Tibial artery (tissue), 4 donors: ENCODE measurements around the gene TRIM54.

Experiments
- DNase-seq, 2 donors: peaks; one replicate each; pipeline ENCODE4 v3.0.0-alpha.2; 2019
- H3K27ac ChIP-seq, 2 donors: fragments of 200-600 bp; sonication (generic) in 1 of 2; 1 replicate in 1 of 2; 2 replicates in 1 of 2; pipeline ENCODE4 v1.5.1; 2018 to 2019; ENCODE audit warnings: mild to moderate bottlenecking in 1 of 2
- H3K27me3 ChIP-seq, 2 donors: fragments of 200-600 bp; sonication (generic) in 1 of 2; one replicate each; pipeline versions ENCODE4 v1.5.1 to v1.6.0; 2016 to 2019
- H3K36me3 ChIP-seq, 3 donors: fragments of 200-600 bp; sonication (generic) in 2 of 3; one replicate each; pipeline ENCODE4 v1.5.1; 2016 to 2019; ENCODE audit warnings: mild to moderate bottlenecking in 2 of 3
- H3K4me1 ChIP-seq, 4 donors: fragments of 200-600 bp; sonication (generic) in 2 of 4; 1 replicate in 3 of 4; 2 replicates in 1 of 4; pipeline ENCODE4 v1.5.1; 2016 to 2019
- H3K4me3 ChIP-seq, 2 donors: fragments of 200-600 bp; sonication (generic) in 1 of 2; 1 replicate in 1 of 2; 2 replicates in 1 of 2; pipeline ENCODE4 v1.5.1; 2018 to 2019; ENCODE audit warnings: mild to moderate bottlenecking in 2 of 2
- H3K9me3 ChIP-seq, 3 donors: fragments of 200-600 bp; sonication (generic) in 1 of 3; one replicate each; pipeline ENCODE4 v1.5.1; 2016 to 2019
- intact Hi-C: fragments of 100-400 bp; cut with DNase I; formaldehyde crosslinking; loops from one replicate; pipeline ENCODE4 v1.15.0; 2023; ENCODE audit warnings: low total_unique reads
- TF ChIP-seq, protein P1 (sequence below), 2 experiments: fragments of 200-600 bp in 1 of 2; fragments of 450-650 bp in 1 of 2; IDR thresholded peaks; one replicate each; pipeline ENCODE4 v1.5.1; 2017 to 2019; ENCODE audit warnings: antibody characterized with exemption in 2 of 2, mild to moderate bottlenecking in 1 of 2, moderate library complexity in 1 of 2

TRIM54 gene

DNA sequence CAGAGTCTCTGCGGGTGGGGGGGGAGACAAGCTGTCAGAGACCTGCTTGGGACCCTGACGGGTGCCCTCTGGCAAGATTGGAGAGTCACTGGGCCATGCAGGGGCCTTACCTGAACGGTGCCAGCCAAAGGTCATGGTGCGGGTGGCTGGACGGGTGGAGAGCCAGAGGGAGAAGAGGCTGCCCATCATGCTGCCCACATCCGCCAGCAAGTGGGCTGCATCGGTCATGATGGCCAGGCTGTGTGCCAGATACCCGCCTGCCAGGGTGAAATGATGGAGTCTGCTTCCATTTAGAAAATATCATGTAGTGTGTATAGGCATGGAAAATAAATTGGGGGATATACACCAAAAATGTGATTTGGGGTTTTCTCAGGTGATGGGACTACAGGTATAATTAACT is 24.2 kb upstream of the TRIM54 start:
- Histone ChIP-seq H3K27me3 (peaks cover 0 to 59% of the 10 kb centered on the region in 2 donors), H3K4me3 (no peak overlapping the region), H3K27ac (no peak overlapping the region), H3K4me1 (peaks cover 0 to 29% (median 14%) of the 10 kb centered on the region in 4 donors), H3K36me3 (no peaks in the 10 kb centered on the region), H3K9me3 (no peaks in the 10 kb centered on the region)
- no peak for DNase-seq
- intact Hi-C loops: no loop called here
- TF ChIP-seq, protein P1, sequence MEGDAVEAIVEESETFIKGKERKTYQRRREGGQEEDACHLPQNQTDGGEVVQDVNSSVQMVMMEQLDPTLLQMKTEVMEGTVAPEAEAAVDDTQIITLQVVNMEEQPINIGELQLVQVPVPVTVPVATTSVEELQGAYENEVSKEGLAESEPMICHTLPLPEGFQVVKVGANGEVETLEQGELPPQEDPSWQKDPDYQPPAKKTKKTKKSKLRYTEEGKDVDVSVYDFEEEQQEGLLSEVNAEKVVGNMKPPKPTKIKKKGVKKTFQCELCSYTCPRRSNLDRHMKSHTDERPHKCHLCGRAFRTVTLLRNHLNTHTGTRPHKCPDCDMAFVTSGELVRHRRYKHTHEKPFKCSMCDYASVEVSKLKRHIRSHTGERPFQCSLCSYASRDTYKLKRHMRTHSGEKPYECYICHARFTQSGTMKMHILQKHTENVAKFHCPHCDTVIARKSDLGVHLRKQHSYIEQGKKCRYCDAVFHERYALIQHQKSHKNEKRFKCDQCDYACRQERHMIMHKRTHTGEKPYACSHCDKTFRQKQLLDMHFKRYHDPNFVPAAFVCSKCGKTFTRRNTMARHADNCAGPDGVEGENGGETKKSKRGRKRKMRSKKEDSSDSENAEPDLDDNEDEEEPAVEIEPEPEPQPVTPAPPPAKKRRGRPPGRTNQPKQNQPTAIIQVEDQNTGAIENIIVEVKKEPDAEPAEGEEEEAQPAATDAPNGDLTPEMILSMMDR (IDR thresholded peaks at IDR 0.05): no peak

DNA sequence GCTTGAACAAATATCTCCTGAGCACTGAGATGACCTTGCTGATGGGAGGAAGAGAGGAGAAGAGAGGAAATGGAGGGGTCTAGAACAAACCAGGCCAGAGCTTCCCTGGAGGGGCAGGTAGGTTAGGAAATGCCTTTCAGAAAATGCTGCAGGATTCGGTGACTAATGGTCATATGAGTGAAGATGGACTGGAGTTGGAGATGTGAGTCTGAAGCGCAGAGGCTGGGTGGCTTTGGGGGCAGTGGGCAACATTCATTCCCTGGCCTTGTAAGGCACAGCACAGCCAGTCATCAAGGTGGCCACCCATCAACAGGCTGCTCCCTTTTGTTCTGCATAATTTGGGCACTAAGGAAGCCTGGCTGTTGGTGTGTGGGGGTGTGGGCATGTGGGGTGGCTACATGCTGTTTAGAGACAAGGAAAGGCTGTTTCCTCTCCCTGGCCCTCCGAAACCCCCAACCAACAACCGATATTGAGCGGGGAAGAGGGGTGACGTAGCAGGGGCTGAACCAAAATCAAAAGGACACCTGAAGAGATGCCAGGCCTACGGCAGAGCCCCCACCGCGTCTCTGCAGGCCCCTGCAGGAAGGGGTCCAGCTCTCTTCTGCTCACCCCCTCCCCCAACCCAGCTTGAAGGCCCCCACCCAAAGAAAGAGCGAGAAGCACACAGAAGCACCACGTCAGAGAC is 20.8 kb upstream of the TRIM54 start:
- H3K4me1 ChIP-seq: peaks cover 0 to 38% (median 36%) of the 10 kb centered on the region in 4 donors
- TF ChIP-seq, protein P1 (IDR thresholded peaks at IDR 0.05): no peak
- H3K27me3 ChIP-seq: peaks cover 0 to 92% of the 10 kb centered on the region in 2 donors
- H3K36me3 ChIP-seq: no peaks in the 10 kb centered on the region
- no peak for DNase-seq
- intact Hi-C loops: no loop called here
- H3K27ac ChIP-seq: no peak overlapping the region
- H3K4me3 ChIP-seq: peak overlapping the region; percentile 46 to 48
- no peaks in the 10 kb centered on the region for H3K9me3 ChIP-seq

DNA sequence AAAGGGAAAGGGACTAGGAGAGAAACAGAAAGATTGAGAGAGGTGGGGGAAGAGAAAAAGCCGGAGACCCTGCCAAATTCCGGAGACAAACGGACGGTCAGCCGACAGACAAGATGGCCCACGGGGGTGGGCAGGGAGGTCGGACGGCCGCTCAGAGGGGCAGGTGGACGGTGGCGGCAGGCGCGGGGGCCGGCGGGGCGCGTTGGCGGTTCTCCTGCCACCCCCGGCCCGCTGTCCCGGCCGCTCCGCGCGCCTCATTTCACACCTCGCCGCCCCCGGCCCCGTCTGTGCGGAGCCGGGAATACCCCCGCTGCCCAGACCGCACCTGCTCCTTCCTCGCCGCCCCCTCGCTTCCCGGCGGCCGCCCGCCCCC is 20.3 kb upstream of the TRIM54 start:
- H3K36me3 ChIP-seq: no peaks in the 10 kb centered on the region
- peaks cover 0 to 38% (median 36%) of the 10 kb centered on the region in 4 donors for H3K4me1 ChIP-seq
- intact Hi-C loops: no loop called here
- no peak for DNase-seq
- peak overlapping the region; percentile 46 to 48 for H3K4me3 ChIP-seq
- H3K9me3 ChIP-seq: no peaks in the 10 kb centered on the region
- H3K27ac ChIP-seq: no peak overlapping the region
- TF ChIP-seq, protein P1 (IDR thresholded peaks at IDR 0.05): no peak
- peaks cover 0 to 96% of the 10 kb centered on the region in 2 donors for H3K27me3 ChIP-seq

DNA sequence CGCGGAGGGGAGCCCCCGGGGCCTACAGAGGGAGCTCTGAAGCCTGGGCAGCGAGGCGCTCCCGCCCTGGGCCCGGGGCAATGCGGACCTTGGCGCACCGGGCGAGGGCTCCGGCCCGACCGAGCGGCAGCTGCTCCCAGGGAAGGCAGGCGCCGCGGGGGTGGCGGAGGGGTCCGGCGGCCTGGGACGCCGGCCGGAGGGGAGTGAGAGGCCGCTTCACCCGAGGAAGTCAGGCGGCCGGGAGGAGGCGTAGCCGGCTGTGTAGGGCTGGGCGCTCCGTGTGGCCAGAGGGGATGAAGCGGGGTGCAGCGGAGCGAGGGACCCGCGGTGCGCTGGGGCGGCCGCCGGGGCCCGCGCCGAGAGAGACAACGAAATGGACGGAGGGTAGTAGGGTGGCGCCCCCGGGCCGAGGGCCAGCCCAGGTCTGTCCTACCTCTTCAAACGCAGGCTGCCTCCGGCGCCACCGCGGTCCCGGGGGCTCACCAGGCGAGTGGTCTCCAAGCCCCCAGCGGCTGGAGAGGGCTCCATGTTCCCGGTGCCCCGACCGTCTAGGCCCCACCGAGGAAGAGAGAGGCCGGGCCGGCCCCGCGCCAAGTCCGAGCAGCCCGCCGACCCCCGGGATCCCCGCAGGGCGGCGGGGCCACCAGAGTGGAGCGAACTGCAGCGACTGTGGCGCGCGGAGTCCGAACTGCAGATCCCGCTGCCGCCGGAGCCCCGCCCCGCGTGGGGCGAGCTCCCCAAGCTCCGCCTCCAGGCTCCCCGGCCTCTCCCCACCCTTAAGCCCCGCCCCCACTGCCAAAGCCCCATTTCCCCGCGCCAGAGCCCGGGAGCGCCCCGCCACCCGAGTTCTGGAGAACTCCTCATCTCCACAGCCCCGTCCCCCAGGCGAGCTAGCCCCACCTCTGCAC is 19.6 kb upstream of the TRIM54 start, which contains the start of gene SLC30A3:
Gene SLC30A3, minus strand, starts transcription at position 669 of the 908 bp plus-strand sequence. Its CDS starts 141 bp downstream, at position 528.
- TF ChIP-seq, protein P1 (IDR thresholded peaks at IDR 0.05): no peak
- Histone ChIP-seq H3K27me3 (peaks cover 0 to 97% of the 10 kb centered on the region in 2 donors), H3K27ac (no peak within 1 kb of the TSS), H3K4me1 (peaks cover 0 to 38% (median 36%) of the 10 kb centered on the region in 4 donors), H3K9me3 (no peaks in the 10 kb centered on the region), H3K4me3 (peak within 1 kb of the TSS; percentile 46 to 48), H3K36me3 (no peaks in the 10 kb centered on the region)
- DNase-seq: peak; percentile 57 to 70
- intact Hi-C loops: no loop called here

DNA sequence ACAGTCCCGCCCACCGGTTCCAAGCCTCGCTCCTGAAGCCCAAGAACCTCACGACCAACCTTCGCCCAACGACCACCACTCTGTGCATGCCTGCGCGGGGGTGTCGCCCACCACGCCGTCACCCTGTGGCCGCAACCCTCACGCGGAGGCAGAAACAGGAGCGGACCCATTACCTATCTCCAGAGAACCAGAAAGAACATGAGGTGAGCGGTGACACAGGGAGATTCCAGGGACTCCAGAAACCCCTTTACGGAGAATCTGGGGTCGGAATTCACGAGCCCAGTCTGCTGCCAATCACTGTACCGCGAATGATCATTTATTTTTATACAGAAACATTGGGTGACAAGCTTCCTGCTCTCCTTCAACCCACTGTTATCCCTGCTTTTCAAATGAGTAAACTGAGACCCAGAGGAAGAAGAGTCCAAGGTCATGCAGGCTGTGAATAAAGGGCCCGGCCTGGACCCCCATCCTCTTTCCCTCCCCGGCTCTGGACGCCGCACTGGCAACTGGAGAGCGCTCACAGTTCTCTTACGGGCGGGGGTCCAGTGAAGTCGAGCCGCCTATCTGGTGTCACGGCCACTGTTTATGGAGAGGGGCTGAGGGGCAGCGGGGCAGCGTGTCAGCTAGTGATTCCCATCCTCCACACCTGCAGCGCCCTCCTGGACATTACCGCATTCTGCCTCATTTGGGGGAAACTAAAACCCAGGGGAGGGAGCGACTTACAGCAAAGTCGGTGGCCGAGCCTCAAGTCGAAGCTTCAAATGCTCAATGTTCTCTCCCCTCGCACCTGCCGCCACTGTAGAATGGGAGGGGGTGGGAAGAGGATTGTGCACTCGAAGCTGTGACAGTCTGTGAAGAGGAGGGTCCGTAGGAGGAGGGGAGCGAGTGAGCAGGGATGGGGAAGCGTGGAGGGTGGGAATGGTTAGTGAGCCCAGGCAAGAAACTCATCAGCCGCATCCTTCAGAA is 18.7 kb upstream of the TRIM54 start:
- peaks cover 0 to 38% (median 36%) of the 10 kb centered on the region in 4 donors for H3K4me1 ChIP-seq
- H3K4me3 ChIP-seq: peak overlapping the region; percentile 46 to 48
- intact Hi-C loops: no loop called here
- H3K36me3 ChIP-seq: no peaks in the 10 kb centered on the region
- H3K27ac ChIP-seq: no peak overlapping the region
- no peak for DNase-seq
- TF ChIP-seq, protein P1 (IDR thresholded peaks at IDR 0.05): no peak
- no peaks in the 10 kb centered on the region for H3K9me3 ChIP-seq
- H3K27me3 ChIP-seq: peaks cover 0 to 88% of the 10 kb centered on the region in 2 donors
